ENCODE data around the gene NSFL1C.

NSFL1C gene

GRCh38 chr20:1460275-1460674 lies 6.4 kb downstream of the NSFL1C start:
- no peak for DNase-seq (ENCODE audit: low read depth in 2 of 2)

GRCh38 chr20:1457992-1458391 lies 8.7 kb downstream of the NSFL1C start:
- no peak for DNase-seq (ENCODE audit: low read depth in 2 of 2)

- DNase-seq (ENCODE audit: low read depth in 2 of 2) = no peak
These were observed 10.3 kb downstream of the NSFL1C start for GRCh38 chr20:1456300-1456699.

GRCh38 chr20:1450926-1451491 lies 15.6 kb downstream of the NSFL1C start:
- DNase-seq (ENCODE audit: low read depth in 2 of 2) = no peak

GRCh38 chr20:1449370-1449769 lies 17.3 kb downstream of the NSFL1C start:
- DNase-seq (ENCODE audit: low read depth in 2 of 2) = no peak

- DNase-seq (ENCODE audit: low read depth in 2 of 2) = no peak
These were observed 18.5 kb downstream of the NSFL1C start for GRCh38 chr20:1448081-1448620.

- no peak for DNase-seq (ENCODE audit: low read depth in 2 of 2)
These were observed 20.1 kb downstream of the NSFL1C start for GRCh38 chr20:1446536-1446935.

- no peak for DNase-seq (ENCODE audit: low read depth in 2 of 2)
These were observed 23.6 kb downstream of the NSFL1C start for GRCh38 chr20:1443085-1443484.

- DNase-seq (ENCODE audit: low read depth in 2 of 2) = no peak
These were observed 24.3 kb downstream of the NSFL1C start for GRCh38 chr20:1442304-1442703.

GRCh38 chr20:1441133-1441532 lies 25.5 kb downstream of the NSFL1C start:
- no peak for DNase-seq (ENCODE audit: low read depth in 2 of 2)

GRCh38 chr20:1440024-1440423 lies 26.6 kb downstream of the NSFL1C start:
- DNase-seq (ENCODE audit: low read depth in 2 of 2) = no peak

GRCh38 chr20:1438361-1438760 lies 28.3 kb downstream of the NSFL1C start:
- DNase-seq (ENCODE audit: low read depth in 2 of 2) = no peak

GRCh38 chr20:1437235-1437904 lies 29.3 kb downstream of the NSFL1C start:
- DNase-seq (ENCODE audit: low read depth in 2 of 2) = peak; percentile 36 to 67

GRCh38 chr20:1436263-1436662 lies 30.4 kb downstream of the NSFL1C start:
- DNase-seq (ENCODE audit: low read depth in 2 of 2) = no peak

- DNase-seq (ENCODE audit: low read depth in 2 of 2) = no peak
These were observed 31.3 kb downstream of the NSFL1C start for GRCh38 chr20:1435337-1435699.

- peak; percentile 27 to 31 for DNase-seq (ENCODE audit: low read depth in 2 of 2)
These were observed 31.9 kb downstream of the NSFL1C start for GRCh38 chr20:1434571-1435336.

- no peak for DNase-seq (ENCODE audit: low read depth in 2 of 2)
These were observed 35.5 kb downstream of the NSFL1C start for GRCh38 chr20:1431158-1431557.

- no peak for DNase-seq (ENCODE audit: low read depth in 2 of 2)
These were observed 36.6 kb downstream of the NSFL1C start for GRCh38 chr20:1430004-1430451.

- no peak for DNase-seq (ENCODE audit: low read depth in 2 of 2)
These were observed 37.4 kb downstream of the NSFL1C start for GRCh38 chr20:1429143-1429728.

- no peak for DNase-seq (ENCODE audit: low read depth in 2 of 2)
These were observed 39.1 kb downstream of the NSFL1C start for GRCh38 chr20:1427457-1428054.

GRCh38 chr20:1426231-1426849 lies 40.3 kb downstream of the NSFL1C start:
- no peak for DNase-seq (ENCODE audit: low read depth in 2 of 2)

- DNase-seq (ENCODE audit: low read depth in 2 of 2) = no peak
These were observed 42.3 kb downstream of the NSFL1C start for GRCh38 chr20:1424336-1424735.
